GM12874 (cell line): Measurements from ENCODE around the gene TMEM175.

Source experiments
- CTCF ChIP-seq: IDR thresholded peaks from 2 replicates; pipeline ENCODE4 v1.5.1; 2011; ENCODE audit warnings: low read depth, mild to moderate bottlenecking, control low read depth, low read length, moderate library complexity; ENCODE audit not compliant: insufficient read depth

The TMEM175 gene

GRCh38 chr4:992297-993110 is 60.2 kb downstream of the TMEM175 start:
- TF ChIP-seq CTCF: no peak

GRCh38 chr4:993111-994029 is 61.1 kb downstream of the TMEM175 start, which contains the start of gene SLC26A1:
Gene SLC26A1, minus strand, starts transcription at chr4:993404. Its CDS starts 1,701 bp downstream, at chr4:991703.
- TF ChIP-seq CTCF: no peak

- TF ChIP-seq CTCF: no peak
These were observed 63.2 kb downstream of the TMEM175 start for GRCh38 chr4:995311-996026.

GRCh38 chr4:996030-996996 is 64.1 kb downstream of the TMEM175 start:
- TF ChIP-seq CTCF: no peak

GRCh38 chr4:996997-997374 is 64.7 kb downstream of the TMEM175 start:
- TF ChIP-seq CTCF: no peak

- no peak for TF ChIP-seq CTCF
These were observed 65.3 kb downstream of the TMEM175 start for GRCh38 chr4:997375-998071.
